GM21515 (cell line): ENCODE results near the gene GLRX.

Source experiments
- ATAC-seq: cut with Tn5 transposase; IDR thresholded peaks from one replicate; pipeline ENCODE4 v1.9.1; 2021; ENCODE audit not compliant: unreplicated experiment

The GLRX gene

DNA sequence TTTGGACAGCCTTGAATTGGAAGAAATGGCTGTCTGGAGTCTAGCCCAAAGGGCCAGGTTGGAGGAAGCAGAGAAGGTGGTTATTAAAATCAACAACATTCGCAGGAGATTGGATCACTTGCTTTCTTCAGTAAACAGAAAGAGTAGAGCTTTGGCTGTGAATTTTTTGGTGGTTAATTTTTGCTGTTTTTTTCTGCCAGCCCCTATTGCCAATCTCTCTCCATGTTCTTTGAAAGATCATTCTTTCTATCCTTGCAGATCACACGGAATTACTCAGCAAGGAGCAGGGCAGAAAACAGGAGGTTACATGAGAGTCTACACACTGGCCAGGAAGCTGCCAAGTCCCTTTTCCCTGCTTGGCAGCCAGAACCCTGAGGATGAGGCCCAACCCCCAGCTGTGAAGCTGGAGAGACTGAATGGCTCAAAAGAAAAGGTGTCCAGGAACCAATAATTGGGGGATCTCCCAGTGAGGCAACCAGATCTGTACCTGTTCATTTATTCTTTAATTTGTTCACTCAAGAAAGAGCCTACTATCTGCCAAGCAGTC lies 13.0 kb downstream of the GLRX start:
- ATAC-seq = no peak

DNA sequence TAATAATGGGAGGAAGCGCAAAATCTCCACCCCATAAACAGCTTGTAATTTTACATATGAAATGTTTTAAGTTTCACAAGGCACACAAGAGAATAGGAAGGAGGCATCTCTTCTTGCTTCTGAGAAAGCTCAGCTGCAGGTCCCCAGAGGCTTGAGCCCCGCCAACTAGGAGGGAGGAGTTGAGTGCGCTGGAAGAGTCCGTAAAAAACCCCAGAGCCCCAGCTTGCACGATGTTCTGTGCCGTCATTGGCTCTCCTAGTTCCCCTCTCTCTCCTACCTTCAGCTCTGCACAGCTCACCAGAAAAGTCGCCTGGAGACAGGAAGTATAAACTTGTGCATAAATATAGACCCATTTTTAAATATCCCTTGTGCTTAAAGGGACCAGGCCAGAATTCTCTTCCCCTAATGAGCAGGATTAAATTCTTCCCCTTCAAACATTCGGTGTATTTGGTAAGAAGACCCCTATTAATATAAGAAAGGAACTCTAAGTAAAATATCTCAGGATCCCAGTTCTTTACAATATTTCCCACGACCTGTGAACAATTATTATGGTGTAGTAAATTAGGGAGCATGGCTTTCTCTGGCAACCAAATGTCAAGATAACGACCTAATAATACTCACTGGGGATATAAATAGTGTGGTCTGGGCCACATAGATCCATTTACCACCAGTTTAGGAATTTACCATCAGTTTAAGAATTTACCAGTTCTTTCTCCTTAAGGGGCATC lies 13.7 kb downstream of the GLRX start:
- ATAC-seq = peak; percentile 100

DNA sequence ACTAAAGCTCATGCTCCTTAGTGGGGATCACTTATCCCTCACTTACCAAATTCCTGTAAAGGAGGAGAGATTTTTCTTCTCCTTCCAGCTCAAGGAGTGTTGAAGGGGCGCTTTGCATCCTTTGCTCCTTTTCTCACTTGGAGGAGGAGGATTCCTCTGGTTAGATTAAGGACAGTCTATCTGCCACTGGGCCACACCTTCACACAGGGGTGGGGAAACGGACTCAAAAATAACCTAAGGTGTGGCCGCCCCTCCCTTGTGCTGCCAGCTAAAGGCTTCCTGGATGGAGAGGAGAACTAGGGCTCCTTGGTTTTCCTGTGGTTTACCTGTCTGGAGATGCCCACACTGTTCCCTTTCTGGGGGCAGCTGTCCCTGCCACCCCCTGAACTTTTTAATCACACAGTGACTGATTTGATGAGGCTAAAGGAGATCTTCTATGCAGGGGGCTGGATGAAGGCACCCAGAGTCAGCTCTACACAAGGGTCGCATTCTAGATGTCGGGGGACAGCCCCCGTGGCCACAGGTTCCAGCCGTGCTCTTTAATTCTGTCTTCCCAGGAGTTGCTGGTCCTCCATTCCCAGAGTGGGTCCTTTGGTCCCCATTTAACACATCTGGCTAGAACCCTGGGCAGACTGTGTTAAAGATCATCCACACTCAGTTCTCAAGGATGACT lies 14.4 kb downstream of the GLRX start:
- ATAC-seq = no peak

DNA sequence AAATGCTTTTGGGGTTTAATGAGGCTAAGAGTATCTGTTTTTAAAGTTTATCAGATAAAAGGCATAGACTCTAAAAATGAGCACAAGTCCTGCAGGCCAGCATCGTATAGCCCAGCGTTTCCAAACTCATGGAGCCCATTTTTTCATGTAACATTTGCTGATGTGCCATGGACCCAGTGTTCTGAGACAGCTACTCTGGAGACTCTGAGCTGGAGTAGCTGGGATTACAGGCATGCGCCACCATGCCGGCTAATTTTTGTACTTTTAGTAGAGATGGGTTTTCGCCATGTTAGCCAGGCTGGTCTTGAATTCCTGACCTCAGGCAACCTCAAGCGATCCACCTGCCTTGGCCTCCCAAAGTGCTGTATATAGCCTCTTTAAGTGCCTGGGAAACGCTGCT lies 15.8 kb downstream of the GLRX start:
- ATAC-seq = no peak

DNA sequence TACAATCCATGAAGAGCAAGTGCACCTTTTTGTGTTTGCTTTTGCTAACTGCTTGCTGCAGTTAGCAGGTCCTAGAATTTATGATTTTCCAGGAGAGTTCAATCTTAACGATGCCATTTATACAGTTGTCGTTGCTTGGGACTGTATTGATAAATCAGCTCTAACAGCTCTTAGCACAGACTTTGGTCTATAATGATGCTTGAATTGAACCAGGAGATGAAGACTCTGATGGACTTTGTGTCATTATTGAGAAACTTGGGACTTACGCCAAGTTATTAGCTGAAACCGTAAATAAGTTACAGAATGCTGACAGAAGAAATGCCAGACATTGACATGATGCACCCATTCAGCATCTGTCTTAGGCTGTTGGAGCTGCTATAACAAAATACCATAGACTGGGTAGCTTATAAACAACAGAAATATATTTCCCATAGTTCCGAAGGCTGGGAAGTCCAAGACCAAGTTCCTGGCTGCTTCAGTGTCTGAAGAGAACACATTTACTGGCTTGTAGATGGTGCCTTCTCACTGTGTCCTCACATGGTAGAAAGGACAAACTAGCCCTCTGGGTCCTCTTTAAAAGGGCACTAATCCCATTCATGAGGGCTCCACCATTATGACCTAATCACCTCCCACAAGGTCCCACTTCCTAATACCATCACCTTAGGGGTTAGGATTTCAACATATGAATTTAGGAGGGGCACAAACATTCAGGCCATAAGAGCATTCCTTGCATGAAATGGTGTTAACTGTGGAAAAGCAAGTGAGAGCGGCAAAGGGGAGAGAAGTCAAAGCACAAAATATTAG lies 17.6 kb downstream of the GLRX start:
- no peak for ATAC-seq

DNA sequence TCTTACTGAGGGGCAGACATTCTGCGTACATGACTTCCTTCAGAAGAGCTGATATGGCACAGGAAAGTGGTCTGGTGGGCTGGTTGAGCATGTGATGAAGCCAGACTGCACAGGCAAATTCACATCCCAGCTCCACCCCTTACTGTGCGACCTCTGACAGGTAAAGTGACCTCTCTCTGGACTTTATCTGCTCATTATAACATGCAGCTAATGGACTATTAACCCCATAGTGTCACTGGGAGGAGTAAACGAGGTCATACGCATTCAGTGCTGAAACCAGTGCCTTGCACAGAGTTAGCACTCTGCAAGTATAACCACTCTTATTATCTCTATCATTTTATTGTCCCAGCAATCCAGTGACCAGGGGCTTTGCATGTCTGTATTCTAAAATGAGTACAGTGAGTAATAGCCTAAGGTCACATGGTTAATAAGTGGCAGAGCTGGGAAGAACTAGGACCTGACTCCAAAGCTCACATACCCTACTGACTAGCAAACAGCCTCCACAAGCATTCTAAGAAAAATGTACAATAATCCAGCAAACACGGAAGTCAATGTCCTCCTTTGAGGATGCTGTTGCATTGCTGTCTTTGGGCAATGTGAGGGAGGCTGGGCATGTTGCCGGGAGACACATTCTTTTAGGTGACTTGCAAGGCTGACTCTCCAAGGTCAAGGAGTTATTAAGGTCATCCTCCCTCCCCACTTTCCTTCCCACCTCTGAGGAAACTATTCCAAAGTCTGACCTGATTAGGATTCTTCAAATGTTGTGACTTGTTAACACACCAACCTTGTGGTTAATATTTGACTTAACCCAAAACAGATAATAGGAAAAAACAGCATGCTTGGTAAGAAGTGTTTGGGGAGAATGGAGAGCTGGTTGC lies 19.0 kb downstream of the GLRX start:
- ATAC-seq = no peak

DNA sequence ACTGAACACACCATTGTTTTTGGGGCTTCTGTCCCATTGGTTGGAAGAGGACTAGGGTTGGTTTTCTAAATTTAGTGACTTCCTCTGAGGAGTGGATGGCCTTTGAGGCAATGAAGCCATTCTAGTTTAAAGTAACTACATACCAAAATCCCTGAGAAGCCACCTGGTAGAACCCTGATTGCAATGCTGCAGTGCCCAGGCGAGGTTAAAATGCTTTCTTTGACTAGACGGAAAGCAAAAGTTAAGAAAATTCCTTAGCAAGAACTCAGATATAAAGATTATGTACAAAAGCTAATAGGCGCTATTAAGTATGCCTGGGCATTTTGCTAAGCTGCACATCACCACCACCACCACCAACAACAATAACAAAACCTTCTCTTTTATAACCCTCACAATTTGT lies 20.6 kb downstream of the GLRX start:
- no peak for ATAC-seq

DNA sequence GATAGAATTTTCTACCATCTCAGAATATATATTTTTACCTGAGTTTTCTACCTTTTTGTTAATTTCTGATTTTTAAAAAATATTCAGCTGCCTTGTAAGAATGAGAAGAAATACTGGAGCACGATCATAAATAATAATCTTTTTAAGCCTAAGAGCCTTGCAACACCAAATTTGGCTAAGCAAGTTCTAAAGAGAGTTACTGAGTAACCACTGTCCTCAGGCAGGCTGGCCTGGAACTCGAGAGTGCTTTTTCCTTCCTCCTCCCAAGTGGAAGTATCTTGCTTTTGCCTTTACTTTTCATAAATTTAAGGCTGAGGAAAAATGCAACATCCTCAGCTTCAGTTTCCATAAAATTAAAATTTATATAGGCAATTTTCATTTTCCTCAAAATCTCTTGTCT lies 21.0 kb downstream of the GLRX start:
- no peak for ATAC-seq

DNA sequence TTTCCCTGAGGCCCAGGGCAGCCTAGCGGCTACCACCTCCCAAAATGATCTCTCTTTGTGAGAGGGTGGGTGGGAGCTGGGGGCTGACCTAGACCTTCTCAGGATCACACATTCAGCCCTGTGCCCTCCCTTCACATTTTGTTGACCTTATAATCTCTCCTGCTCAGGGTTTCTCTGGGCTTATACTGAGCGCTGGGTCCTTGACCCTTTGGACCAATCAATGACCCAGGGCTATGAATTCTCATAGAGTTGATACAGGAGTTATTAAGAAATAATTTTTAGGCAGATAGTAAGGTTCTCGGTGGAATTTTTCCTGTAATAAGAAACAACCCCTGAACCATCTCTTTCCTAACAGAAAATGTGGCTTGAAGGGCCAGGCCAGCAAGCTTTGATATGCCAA lies 22.0 kb downstream of the GLRX start:
- ATAC-seq = no peak

DNA sequence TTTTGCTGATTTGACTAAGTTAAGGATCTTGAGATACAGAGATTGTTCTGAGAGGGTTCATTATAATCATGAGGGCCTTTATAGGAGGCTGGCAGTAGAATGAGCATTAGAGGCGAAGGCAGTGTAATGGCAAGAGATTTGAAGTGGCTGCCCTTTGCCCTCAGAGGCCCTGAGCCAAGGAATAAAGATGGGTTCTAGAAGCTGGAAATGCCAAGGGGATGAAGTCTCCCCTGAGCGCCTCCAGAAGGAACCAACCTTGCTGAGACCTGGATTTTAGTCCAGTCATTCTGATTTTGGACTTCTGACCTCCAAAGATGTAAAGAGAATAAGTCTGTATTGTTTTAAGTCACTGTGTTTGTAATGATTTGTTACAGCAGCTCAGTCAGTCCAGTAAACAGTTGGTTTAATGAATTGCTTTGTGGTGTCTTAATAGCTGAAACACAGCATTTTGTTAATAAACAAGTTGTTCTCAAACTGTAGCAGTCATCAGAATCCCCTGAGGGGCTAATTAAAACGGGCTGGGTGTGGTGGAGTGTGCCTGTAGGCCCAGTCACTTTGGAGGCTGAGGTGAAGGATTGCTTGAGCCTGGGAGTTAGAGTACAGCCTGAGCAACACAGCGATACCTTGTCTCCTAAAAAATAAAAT lies 23.2 kb downstream of the GLRX start:
- ATAC-seq = no peak

DNA sequence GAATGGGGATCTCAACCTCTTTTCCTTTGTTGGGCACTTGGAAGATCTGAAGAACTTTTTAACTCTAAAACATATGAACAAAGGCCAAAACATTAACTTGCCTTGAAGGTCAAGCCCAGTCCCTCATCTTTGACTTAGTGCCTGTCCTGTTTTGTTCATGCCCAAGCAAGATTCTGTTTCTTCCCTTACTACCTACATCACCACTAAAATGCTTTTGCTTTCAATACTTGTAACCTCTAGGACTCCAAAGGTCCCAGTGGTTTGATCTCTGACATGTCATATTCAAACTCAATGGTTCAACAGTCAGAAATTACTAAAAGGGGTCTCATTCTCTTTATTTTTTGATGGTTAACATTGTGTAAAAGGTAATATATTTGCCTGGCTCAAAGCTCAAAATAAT lies 24.0 kb downstream of the GLRX start:
- ATAC-seq = no peak

DNA sequence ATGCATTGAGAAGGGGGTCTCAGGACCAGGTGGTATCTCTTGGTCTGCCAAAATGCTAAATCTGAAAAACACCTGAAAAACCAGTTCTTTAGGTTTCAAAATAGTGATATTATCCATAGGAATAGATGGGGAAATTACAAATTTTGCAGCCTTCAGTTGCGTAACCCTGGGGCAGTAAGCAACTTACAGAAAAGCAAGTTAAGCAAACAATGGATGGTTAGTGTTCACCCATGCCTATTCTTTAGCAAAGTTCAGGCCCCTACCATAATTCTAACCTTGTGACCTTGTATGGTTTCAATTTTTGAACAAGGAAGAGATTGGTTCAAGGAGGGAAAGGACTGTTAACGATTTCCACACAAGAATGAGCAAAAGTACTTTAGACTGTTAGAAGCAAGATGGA lies 24.5 kb downstream of the GLRX start:
- ATAC-seq = no peak

DNA sequence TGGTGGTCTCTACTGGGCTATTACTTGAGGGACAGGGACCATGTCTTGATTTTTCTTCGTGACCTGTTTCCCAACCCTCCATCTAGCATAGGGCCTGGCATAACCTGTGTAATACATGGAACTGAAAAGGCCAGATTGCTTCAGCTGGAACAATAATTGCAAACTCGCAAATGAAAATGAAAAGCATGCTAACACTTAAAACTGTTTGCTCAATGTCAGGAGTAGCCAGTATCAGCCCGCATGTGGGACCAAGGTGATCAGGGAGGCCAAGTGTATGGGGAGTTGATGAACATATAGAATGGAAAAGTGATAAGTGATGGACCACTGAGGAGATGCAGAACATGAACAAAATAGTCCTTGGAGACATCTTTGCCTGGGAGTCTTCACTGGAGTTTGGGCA lies 25.2 kb downstream of the GLRX start:
- ATAC-seq = no peak

DNA sequence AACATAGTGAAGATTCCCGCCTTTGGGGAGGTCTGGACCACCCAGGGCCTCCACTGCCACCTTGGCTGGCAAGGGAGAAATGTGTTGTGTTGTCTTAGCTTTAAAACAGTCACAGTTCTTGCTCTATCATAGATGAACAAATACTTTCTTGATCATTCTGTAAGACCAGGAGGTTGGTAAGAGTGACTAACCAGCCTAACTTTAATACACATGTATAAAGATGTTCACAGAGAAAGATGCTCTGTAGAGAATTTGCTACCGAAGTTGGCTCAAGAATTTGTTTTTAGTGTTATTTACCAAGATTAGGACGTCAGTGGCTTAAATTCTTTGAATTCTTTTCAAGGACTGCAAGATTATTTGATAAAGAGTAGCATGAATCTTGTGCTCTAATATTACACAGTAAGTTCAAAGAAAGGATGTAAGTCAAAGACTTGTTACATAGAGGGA lies 28.4 kb downstream of the GLRX start:
- no peak for ATAC-seq

DNA sequence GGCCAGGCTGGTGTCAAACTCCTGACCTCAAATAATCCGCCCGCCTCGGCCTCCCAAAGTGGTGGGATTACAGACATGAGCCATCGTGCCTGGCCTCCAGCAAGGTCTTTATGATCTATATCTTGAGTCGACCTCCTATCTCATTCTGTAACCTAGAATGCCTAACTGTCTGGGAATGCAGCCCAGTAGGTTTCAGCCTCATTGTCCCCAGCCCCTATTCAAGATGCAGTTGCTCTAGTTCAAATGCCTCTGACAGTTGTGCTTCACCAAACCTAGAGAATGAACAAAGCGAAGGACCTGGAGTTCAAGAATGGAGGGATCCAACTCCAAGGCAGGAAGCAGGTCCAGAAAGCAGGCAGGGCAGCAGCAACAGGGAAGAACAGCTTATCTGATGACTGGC lies 30.8 kb downstream of the GLRX start:
- no peak for ATAC-seq

DNA sequence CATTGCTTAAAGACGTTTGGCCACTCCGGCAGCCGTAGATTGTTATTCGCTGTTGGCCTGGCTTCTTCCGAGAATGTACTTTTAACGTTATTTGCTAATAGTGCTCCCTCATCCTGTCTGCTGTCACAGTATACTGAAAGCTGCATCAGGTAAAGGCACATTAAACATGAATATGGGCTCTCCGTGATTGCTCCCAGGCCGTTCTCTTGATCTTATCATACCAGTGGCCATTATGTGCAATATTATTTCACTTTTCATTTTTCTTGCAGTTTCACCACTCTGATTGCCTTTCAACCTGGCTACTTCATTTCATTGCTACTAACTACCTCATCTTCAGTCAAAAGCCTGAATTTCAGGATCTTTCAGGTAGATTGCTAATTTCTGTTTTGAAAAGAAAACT lies 34.0 kb downstream of the GLRX start:
- ATAC-seq = no peak

DNA sequence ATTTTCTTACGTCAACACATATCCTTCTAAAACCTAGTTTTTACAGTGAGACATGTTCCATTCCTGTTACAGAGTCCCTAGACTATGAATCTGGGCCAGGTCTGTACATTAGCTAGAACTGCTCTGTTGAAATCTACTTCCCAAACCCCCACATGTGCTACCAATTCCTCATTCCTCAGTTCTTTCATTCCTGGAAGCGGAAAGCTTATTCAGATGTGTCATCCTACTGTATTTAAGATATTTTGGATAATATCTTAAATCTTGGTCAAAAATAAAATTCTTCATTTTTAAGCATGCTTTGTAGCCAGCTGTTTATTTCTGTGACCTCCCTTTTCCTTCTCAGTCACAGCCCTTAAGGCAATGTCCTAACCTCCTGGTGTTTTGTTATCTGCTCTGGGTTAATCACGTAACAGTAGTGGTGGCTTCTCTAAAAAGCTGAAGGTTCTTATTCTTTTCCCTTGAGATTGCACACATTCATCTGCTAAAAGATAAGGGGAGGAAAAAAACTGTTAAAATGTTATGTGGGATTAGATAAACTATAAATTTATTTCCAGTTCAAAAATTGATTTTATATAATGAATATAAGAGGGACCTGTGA lies 35.6 kb downstream of the GLRX start:
- no peak for ATAC-seq

DNA sequence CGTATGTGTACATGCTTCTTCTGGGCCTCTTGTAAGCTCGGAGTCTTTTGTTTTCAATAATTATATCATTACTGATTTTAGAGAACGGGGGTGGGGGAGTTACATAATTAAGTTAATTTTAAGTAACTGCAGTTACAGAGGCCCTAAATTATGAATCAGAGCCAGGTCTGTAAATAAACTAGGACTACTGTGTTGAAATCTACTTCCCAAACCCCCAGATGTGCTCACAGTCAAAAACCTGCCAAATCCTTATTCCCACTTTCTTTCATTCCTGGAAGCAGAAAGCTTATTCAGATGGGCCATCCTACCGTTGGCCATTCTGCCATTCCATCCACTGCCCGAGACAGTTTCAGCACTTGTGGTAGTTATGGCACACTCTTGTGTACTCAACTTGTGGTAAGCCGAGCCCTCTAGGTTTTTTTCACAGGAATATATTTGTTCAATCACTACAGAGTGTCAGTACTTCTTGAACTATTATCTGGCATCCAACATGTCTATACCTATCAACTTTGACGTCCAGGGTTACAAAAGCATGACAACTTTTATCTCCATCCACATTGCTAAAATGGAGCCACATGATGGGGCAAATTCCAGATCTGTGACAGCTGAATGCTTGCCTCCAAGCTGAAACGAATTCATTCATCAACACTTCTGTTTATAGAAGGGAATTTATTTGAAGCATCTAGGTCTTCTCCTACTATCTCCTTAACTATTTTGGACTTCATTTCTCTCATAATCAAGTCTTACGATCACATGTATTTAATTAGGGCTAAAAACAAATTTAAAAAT lies 37.8 kb downstream of the GLRX start:
- ATAC-seq = no peak

DNA sequence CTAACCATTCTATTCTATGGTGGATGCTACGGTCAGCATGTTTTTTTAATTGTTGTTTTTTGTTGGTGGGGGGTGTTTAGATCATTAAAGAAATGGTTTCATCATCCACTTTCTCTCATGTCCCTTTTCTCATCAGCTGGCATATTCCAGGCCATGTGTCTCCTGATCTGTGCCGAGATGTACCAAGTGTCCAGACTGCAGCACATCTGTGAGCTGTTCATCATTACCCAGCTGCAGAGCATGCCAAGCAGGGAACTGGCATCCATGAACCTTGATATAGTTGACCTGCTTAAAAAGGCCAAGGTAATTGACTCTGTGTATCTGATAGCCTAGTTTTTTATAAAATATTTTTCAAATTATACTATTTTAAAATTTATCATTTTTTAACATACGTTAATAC lies 38.9 kb downstream of the GLRX start:
- ATAC-seq = no peak
